H9 (cell line): ENCODE results near the gene CDH24. TPM values are rescaled to one million over a fixed set of nuclear protein-coding genes. Genes with fewer than 3 reads are reported as not detected.
A peak's percentile ranks its signal among the peaks of the same experiment; 100 is the strongest.

ENCODE experiments used
- DNase-seq: peaks from one replicate; pipeline ENCODE4 v3.0.0-alpha.2; 2017
- H2AFZ ChIP-seq: one replicate; pipeline ENCODE4 v1.6.1; 2013; ENCODE audit warnings: mild to moderate bottlenecking, low read length, control low read depth, moderate library complexity
- H2AK5ac ChIP-seq: 2 replicates; pipeline ENCODE4 v1.6.1; 2013; ENCODE audit warnings: low read length, control low read depth, mixed read lengths; ENCODE audit not compliant: insufficient read length
- H2BK120ac ChIP-seq: one replicate; pipeline ENCODE4 v1.6.1; 2013; ENCODE audit warnings: low read depth, mild to moderate bottlenecking, low read length, control low read depth, inconsistent platforms; ENCODE audit not compliant: poor library complexity, severe bottlenecking
- H2BK12ac ChIP-seq: 2 replicates; pipeline ENCODE4 v1.6.1; 2013; ENCODE audit warnings: low read length, control low read depth, mixed read lengths, low read depth; ENCODE audit not compliant: insufficient read length
- H2BK15ac ChIP-seq: 2 replicates; pipeline ENCODE4 v1.6.1; 2013; ENCODE audit warnings: low read depth, low read length, control low read depth
- H2BK20ac ChIP-seq: one replicate; pipeline ENCODE4 v1.6.1; 2013; ENCODE audit warnings: low read depth, mild to moderate bottlenecking, low read length, control low read depth, inconsistent platforms; ENCODE audit not compliant: poor library complexity, severe bottlenecking
- H2BK5ac ChIP-seq: 2 replicates; pipeline ENCODE4 v1.6.1; 2013; ENCODE audit warnings: low read length, control low read depth, mixed read lengths; ENCODE audit not compliant: insufficient read length
- H3K14ac ChIP-seq: 2 replicates; pipeline ENCODE4 v1.6.1; 2013; ENCODE audit warnings: low read length, control low read depth; ENCODE audit not compliant: insufficient read depth
- H3K18ac ChIP-seq: 2 replicates; pipeline ENCODE4 v1.6.1; 2013; ENCODE audit warnings: low read depth, mild to moderate bottlenecking, mixed read lengths, low read length, control low read depth; ENCODE audit not compliant: insufficient read length
- H3K23ac ChIP-seq: 2 replicates; pipeline ENCODE4 v1.6.1; 2013; ENCODE audit warnings: low read length, control low read depth, mixed read lengths, low read depth; ENCODE audit not compliant: insufficient read length
- H3K23me2 ChIP-seq: 2 replicates; pipeline ENCODE4 v1.6.1; 2013; ENCODE audit warnings: low read depth, mild to moderate bottlenecking, mixed read lengths, low read length, control low read depth; ENCODE audit not compliant: insufficient read length, poor library complexity, severe bottlenecking
- H3K27ac ChIP-seq: 2 replicates; pipeline ENCODE4 v1.5.1; 2013; ENCODE audit warnings: low read length, control low read depth, mixed read lengths, low read depth; ENCODE audit not compliant: insufficient read length
- H3K27me3 ChIP-seq: 2 replicates; pipeline ENCODE4 v1.6.1; 2013; ENCODE audit warnings: low read length, control low read depth, inconsistent platforms; ENCODE audit not compliant: insufficient read depth
- H3K4ac ChIP-seq: 2 replicates; pipeline ENCODE4 v1.6.1; 2013; ENCODE audit warnings: low read depth, mild to moderate bottlenecking, control low read depth, inconsistent platforms, low read length, moderate library complexity
- H3K4me1 ChIP-seq: 2 replicates; pipeline ENCODE4 v1.6.1; 2013; ENCODE audit warnings: low read length, control low read depth, inconsistent platforms; ENCODE audit not compliant: insufficient read depth
- H3K4me2 ChIP-seq: 2 replicates; pipeline ENCODE4 v1.6.1; 2013; ENCODE audit warnings: low read length, control low read depth, mixed read lengths; ENCODE audit not compliant: insufficient read length, insufficient read depth
- H3K56ac ChIP-seq: 2 replicates; pipeline ENCODE4 v1.6.1; 2013; ENCODE audit warnings: low read depth, mild to moderate bottlenecking, mixed read lengths, low read length, control low read depth; ENCODE audit not compliant: insufficient read length
- H3K79me1 ChIP-seq: 2 replicates; pipeline ENCODE4 v1.6.1; 2013; ENCODE audit warnings: low read depth, mild to moderate bottlenecking, moderate library complexity, low read length, control low read depth, inconsistent platforms; ENCODE audit not compliant: insufficient read depth, poor library complexity, severe bottlenecking
- H3K79me2 ChIP-seq: 2 replicates; pipeline ENCODE4 v1.6.1; 2013; ENCODE audit warnings: low read length, control low read depth, inconsistent platforms; ENCODE audit not compliant: insufficient read depth
- H3K9ac ChIP-seq: 2 replicates; pipeline ENCODE4 v1.6.1; 2013; ENCODE audit warnings: low read length, control low read depth, mixed read lengths; ENCODE audit not compliant: insufficient read length; ENCODE audit errors: extremely low read depth
- H3K9me3 ChIP-seq: one replicate; pipeline ENCODE4 v1.6.1; 2013; ENCODE audit warnings: low read depth, low read length, inconsistent platforms; ENCODE audit not compliant: control insufficient read depth
- H3T11ph ChIP-seq: one replicate; pipeline ENCODE4 v1.6.1; 2013; ENCODE audit warnings: mild to moderate bottlenecking, low read length, control low read depth, inconsistent platforms
- H4K20me1 ChIP-seq: one replicate; pipeline ENCODE4 v1.6.1; 2013; ENCODE audit not compliant: control insufficient read depth, insufficient read length, insufficient read depth
- H4K5ac ChIP-seq: 2 replicates; pipeline ENCODE4 v1.6.1; 2013; ENCODE audit warnings: low read depth, mild to moderate bottlenecking, mixed read lengths, low read length, control low read depth; ENCODE audit not compliant: insufficient read length
- H4K8ac ChIP-seq: replicated peaks from 2 replicates; pipeline ENCODE4 v1.6.1; 2013; ENCODE audit warnings: low read length, control low read depth, mixed read lengths, low read depth; ENCODE audit not compliant: insufficient read length
- H4K91ac ChIP-seq: 2 replicates; pipeline ENCODE4 v1.6.1; 2013; ENCODE audit warnings: low read depth, mild to moderate bottlenecking, moderate library complexity, mixed read lengths, low read length, control low read depth; ENCODE audit not compliant: insufficient read length
- H3K27ac Mint-ChIP-seq, 3 experiments: 2 replicates in 2 of 3; 3 replicates in 1 of 3; pipeline ENCODE4 v1.8.0; 2020 to 2021; ENCODE audit warnings: mixed read lengths in 3 of 3, mild to moderate bottlenecking in 1 of 3, moderate library complexity in 1 of 3
- H3K27me3 Mint-ChIP-seq: 2 replicates; pipeline ENCODE4 v1.8.0; 2021; ENCODE audit warnings: low read depth, mild to moderate bottlenecking, moderate library complexity, mixed read lengths
- H3K36me3 Mint-ChIP-seq, 3 experiments: 2 replicates in 2 of 3; 3 replicates in 1 of 3; pipeline ENCODE4 v1.8.0; 2020 to 2021; ENCODE audit warnings: low read depth in 3 of 3, mixed read lengths in 3 of 3; ENCODE audit not compliant: insufficient read depth in 1 of 3
- H3K4me1 Mint-ChIP-seq, 2 experiments: 2 replicates each; pipeline ENCODE4 v1.8.0; 2020; ENCODE audit warnings: mixed read lengths in 2 of 2
- H3K4me3 Mint-ChIP-seq, 2 experiments: 2 replicates in 1 of 2; 3 replicates in 1 of 2; pipeline ENCODE4 v1.8.0; 2020 to 2021; ENCODE audit warnings: mild to moderate bottlenecking in 2 of 2, mixed read lengths in 2 of 2, moderate library complexity in 1 of 2
- H3K9me3 Mint-ChIP-seq, 2 experiments: 2 replicates in 1 of 2; 3 replicates in 1 of 2; pipeline ENCODE4 v1.8.0; 2020; ENCODE audit warnings: mild to moderate bottlenecking in 2 of 2, mixed read lengths in 2 of 2, moderate library complexity in 1 of 2
- WGBS: extraction: QIAGEN DNeasy Blood & Tissue Kit; methylation state at CpG from one replicate; pipeline ENCODE4 v1.1.7; 2013; ENCODE audit warnings: missing lambda C conversion rate, low lambda C conversion rate, mixed read lengths; ENCODE audit not compliant: insufficient read length; ENCODE audit errors: extremely low coverage; 5-methylcytosine and 5-hydroxymethylcytosine counted together
- total RNA-seq: library from RNA; stranded (reverse); gene quantifications from 2 replicates; pipeline ENCODE4 v1.2.1, GENCODE V29; 2021
- TF ChIP-seq, protein P1 (sequence below): fragments of 200-600 bp; sonication (generic); conservative IDR thresholded peaks from 3 replicates; pipeline ENCODE4 v1.8.0; 2021; ENCODE audit warnings: antibody characterized with exemption, mild to moderate bottlenecking

Gene CDH24
- total RNA-seq, 1 experiment from 2014 or later: 16.7 TPM

DNA sequence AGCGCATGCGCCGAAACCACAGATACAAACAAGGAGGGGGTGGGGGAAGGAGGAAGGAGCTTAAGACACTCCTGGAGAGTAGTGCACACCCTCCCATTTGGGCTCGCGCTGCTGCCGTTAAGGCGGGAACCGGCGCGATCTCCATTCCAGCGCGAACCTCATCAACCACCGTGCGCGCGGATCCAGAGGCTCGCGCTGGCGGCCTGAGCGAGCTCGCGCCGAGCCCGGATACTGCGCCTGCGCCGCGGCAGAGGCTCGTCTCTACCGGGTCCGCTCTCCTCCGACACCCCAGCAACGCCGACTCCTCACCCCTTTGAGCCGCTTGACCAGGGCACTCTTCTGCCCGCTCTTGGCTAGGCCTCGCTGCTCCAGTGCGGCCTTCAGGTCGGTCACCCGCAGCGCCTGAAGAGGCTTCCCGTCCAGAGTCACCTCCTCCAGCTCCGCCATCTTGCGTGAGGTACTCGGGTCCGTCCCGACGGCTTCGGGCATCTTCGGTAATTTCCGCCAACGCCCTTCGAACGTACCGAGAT is 37.4 kb upstream of the CDH24 start, which contains the start of gene ACIN1:
Gene ACIN1, minus strand, starts transcription at position 471 of the 530 bp plus-strand sequence. Its CDS starts 24 bp downstream, at position 447.
- no peaks in the 10 kb centered on the region for H3K27me3 Mint-ChIP-seq
- peak within 1 kb of the TSS; percentile 99 for H3K9ac ChIP-seq
- no peak within 1 kb of the TSS; the same call in 1 of the 2 replicates for H3K4ac ChIP-seq
- peak within 1 kb of the TSS; percentile 73 for H3K27ac ChIP-seq
- DNase-seq: no peak
- no peak within 1 kb of the TSS for H4K91ac ChIP-seq
- H3T11ph ChIP-seq: no peak within 1 kb of the TSS
- TF ChIP-seq, protein P1, sequence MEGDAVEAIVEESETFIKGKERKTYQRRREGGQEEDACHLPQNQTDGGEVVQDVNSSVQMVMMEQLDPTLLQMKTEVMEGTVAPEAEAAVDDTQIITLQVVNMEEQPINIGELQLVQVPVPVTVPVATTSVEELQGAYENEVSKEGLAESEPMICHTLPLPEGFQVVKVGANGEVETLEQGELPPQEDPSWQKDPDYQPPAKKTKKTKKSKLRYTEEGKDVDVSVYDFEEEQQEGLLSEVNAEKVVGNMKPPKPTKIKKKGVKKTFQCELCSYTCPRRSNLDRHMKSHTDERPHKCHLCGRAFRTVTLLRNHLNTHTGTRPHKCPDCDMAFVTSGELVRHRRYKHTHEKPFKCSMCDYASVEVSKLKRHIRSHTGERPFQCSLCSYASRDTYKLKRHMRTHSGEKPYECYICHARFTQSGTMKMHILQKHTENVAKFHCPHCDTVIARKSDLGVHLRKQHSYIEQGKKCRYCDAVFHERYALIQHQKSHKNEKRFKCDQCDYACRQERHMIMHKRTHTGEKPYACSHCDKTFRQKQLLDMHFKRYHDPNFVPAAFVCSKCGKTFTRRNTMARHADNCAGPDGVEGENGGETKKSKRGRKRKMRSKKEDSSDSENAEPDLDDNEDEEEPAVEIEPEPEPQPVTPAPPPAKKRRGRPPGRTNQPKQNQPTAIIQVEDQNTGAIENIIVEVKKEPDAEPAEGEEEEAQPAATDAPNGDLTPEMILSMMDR: no peak
- peaks cover 5% of the 10 kb centered on the region for H3K79me1 ChIP-seq
- no peak within 1 kb of the TSS for H3K27ac Mint-ChIP-seq
- no peak within 1 kb of the TSS for H3K23ac ChIP-seq
- peaks cover 2% of the 10 kb centered on the region; the same call in 1 of the 2 replicates for H3K4me1 ChIP-seq
- H4K20me1 ChIP-seq: no peaks in the 10 kb centered on the region
- H3K9me3 ChIP-seq: no peaks in the 10 kb centered on the region
- H3K4me3 Mint-ChIP-seq: no peak within 1 kb of the TSS
- no CpG with 5 or more reads among the region's 55 CpGs for WGBS
- H2BK5ac ChIP-seq: peak within 1 kb of the TSS; percentile 74
- 0 out of 2 replicates have a peak within 1 kb of the TSS, but pooled peaks have one; percentile 68 for H2BK15ac ChIP-seq
- peak within 1 kb of the TSS; percentile 83 for H4K5ac ChIP-seq
- no peaks in the 10 kb centered on the region for H3K27me3 ChIP-seq
- no peak within 1 kb of the TSS for H2BK120ac ChIP-seq
- H3K14ac ChIP-seq: peak within 1 kb of the TSS; percentile 97
- H4K8ac ChIP-seq: no peak within 1 kb of the TSS
- no peaks in the 10 kb centered on the region for H3K9me3 Mint-ChIP-seq
- H3K79me2 ChIP-seq: peaks cover 19% of the 10 kb centered on the region
- peak within 1 kb of the TSS; percentile 93 for H3K4me2 ChIP-seq
- no peak within 1 kb of the TSS for H2AFZ ChIP-seq
- H2AK5ac ChIP-seq: no peak within 1 kb of the TSS
- peaks cover 34 to 60% (median 56%) of the 10 kb centered on the region in 3 experiments for H3K36me3 Mint-ChIP-seq
- peaks cover 6% of the 10 kb centered on the region for H3K23me2 ChIP-seq
- peak within 1 kb of the TSS; percentile 77 for H2BK12ac ChIP-seq
- H3K56ac ChIP-seq: peak within 1 kb of the TSS; percentile 52
- peak within 1 kb of the TSS; percentile 99 for H3K18ac ChIP-seq
- no peak within 1 kb of the TSS for H2BK20ac ChIP-seq
- H3K4me1 Mint-ChIP-seq: peaks cover 21 to 25% of the 10 kb centered on the region in 2 experiments
